Measurements from ENCODE around the gene KCNA3. TPM values are rescaled to one million over a fixed set of nuclear protein-coding genes. Genes with fewer than 3 reads are reported as not detected.

Gene KCNA3
- total RNA-seq = 0.62 TPM
- long read RNA-seq = 0 reads

DNA sequence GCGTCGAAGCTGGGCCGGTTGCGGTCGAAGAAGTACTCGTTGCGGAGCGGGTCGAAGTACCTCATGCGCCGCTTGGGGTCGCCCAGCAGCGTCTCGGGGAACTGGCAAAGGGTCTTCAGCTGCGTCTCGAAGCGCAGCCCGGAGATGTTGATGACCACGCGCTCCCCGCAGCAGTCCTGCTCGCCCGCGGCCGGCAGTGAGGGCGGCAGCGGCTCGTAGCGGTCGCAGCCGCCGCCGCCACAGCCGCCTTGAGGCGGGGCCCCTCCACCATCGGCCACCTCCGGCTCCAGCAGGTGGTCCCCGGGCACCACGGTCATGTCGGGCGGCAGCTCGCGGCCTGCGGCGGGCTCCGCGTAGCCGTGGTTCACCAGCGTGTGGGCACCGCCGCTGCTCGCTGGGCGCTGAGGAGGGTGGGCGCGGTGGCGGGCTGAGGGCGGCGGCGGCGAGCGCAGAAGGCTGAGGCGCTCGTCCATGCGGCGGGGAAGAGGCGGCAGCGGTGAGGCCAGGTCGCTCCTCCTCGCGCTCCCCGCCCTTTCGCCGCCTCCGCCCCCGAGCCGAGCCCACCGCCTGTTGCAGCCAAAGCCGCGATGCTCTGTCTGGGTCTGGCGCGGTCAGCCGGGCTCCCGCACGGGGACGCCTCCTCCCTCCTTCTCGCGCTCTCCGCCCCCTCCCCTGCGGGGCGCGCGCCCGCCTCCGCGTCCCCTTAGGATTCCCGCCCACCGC is at the start of gene KCNA3:
Gene KCNA3, minus strand, starts transcription at position 604 of the 723 bp plus-strand sequence. Its CDS starts 131 bp downstream, at position 473.
- intact Hi-C loops (cut with DNase I) = no loop called here
- no peak for DNase-seq (ENCODE audit: low spot score)

GRCh38 chr1:110722807-110723206 is 48.1 kb upstream of the KCNA3 start:
- intact Hi-C loops (cut with DNase I) = no loop called here
- DNase-seq (ENCODE audit: low spot score) = no peak

DNA sequence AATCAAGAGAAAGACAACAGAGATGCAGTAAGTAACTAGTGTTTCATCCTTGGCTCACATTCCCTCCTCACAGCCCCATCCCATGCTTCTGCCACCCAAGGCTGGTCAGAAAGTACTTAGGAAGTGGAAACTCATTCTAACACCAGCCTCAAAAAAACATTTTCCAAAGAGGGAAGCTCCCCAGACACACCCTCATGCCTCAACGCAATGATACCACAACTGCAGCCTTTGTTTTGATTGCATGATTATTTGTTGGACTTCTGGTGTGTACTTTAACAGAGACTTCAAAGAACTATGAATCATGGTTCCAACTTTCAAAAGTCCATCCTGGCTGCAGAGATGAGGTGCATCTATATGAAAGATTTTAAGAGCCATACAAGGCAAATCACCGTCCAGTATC is 45.2 kb upstream of the KCNA3 start:
- no peak for DNase-seq (ENCODE audit: low spot score)
- intact Hi-C loops (cut with DNase I) = loop anchor here (2.0 kb wide), 1 partner anchor 85 kb away; no protein-coding TSS in a partner anchor

DNA sequence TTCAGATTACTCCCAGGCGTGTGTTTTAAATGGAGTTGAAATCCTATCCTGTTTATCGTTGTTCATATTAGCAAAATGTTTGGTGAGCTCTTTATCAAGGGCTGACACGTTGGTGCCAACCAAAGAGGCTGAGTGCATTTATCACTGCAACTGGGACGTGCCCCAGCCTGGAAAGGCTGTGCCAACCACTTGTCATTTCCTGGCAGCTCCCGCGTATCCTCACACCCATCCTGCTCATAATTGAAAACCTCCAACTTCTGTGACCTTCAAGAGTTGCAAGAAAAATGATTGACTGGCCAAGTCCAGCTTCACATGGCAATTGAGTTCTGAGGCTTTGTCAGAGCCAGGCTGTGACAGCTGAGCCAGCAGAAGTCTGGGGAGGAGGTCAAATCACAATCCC is 43.7 kb upstream of the KCNA3 start:
- DNase-seq (ENCODE audit: low spot score) = no peak
- intact Hi-C loops (cut with DNase I) = loop anchor here (2.0 kb wide), 1 partner anchor 84 kb away; no protein-coding TSS in a partner anchor

DNA sequence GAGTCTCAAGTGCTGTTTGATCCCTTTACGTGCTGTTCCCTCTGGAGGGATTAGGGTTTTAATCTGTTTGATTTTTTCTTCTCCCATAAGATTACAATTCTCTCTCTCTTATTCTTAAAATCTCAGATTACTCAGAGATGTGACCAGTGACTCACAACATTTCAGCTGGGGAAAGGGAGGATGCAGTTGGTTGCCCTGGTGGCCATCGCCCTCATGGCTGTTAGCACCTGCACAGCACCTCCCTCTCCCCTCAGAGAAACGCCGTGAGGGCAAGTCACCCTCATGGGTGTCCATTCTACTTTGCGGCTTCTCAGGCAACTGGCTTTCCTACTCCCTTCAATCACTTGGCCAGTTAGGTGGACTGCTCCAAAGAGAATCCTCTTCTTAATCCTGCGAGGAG is 42.4 kb upstream of the KCNA3 start:
- intact Hi-C loops (cut with DNase I) = no loop called here

GRCh38 chr1:110714374-110714995 is 39.7 kb upstream of the KCNA3 start:
- intact Hi-C loops (cut with DNase I) = no loop called here
- DNase-seq (ENCODE audit: low spot score) = no peak

More for the DNA sequence above, 42.4 kb upstream of the KCNA3 start:
- no peak for DNase-seq (ENCODE audit: low spot score)

- no peak for DNase-seq (ENCODE audit: low spot score)
- intact Hi-C loops (cut with DNase I) = no loop called here
These were observed 38.5 kb upstream of the KCNA3 start for GRCh38 chr1:110713221-110713620.

DNA sequence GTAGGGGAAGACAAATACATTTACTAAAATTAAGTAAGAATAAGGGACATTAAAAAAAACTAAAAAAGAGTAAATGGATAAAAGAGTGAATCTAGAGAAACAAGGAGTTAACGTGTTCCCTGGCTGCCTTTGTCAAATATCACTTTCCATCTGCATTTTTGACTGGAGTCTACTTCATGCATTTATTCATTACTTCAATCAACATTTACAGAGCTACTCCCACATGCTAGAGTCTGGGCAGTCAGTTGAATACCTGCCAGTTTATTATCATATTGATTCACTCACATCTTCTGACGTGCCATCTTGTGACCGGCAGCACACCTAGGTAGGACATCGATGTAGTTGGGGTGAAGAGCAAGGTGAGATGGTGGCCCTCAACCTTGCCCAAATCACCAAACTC is 35.6 kb upstream of the KCNA3 start:
- intact Hi-C loops (cut with DNase I) = no loop called here
- DNase-seq (ENCODE audit: low spot score) = no peak

- no peak for DNase-seq (ENCODE audit: low spot score)
- intact Hi-C loops (cut with DNase I) = no loop called here
These were observed 34.3 kb upstream of the KCNA3 start for GRCh38 chr1:110708974-110709440.

- intact Hi-C loops (cut with DNase I) = no loop called here
- no peak for DNase-seq (ENCODE audit: low spot score)
These were observed 32.5 kb upstream of the KCNA3 start for GRCh38 chr1:110707232-110707631.

DNA sequence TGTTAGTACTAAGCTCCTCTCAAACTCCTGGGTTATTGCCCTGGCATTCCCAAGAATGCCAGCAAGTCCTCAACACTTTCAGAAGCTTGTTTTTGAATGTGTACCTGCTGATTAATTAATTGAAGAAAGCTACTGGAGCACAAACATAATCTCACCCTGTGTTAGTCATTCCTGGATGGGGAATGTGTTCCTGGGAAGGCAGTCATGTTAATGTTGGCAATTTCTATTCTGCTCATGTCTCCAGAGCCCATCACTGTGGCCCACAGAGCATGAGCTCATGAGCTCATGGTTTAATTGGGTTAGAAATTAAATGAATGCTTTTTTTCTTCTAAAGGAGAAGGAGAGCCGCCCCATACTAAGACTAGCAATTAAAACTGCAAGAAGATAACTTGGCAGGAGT is 31.9 kb upstream of the KCNA3 start:
- no peak for DNase-seq (ENCODE audit: low spot score)
- intact Hi-C loops (cut with DNase I) = no loop called here

DNA sequence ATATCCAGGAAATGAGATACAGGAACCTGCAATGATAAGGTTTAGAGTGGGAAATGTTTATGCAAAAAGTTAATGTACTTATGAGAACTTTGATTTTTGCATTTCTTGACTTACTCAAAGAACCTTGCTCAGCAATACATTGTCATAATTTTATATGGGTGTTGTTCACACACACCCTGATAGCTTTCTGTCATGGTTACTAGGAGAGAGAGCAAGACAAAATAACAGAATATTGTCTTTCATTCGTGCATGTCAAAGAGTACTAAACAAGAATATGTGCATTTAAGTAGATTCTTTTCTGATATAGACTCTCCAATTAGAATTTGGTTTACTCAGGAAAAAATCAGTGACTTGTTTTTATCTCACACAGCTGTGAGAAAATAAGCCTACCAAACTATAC is 27.5 kb upstream of the KCNA3 start:
- intact Hi-C loops (cut with DNase I) = no loop called here
- DNase-seq (ENCODE audit: low spot score) = no peak

- intact Hi-C loops (cut with DNase I) = no loop called here
- no peak for DNase-seq (ENCODE audit: low spot score)
These were observed 26.0 kb upstream of the KCNA3 start for GRCh38 chr1:110700767-110701166.

- intact Hi-C loops (cut with DNase I) = no loop called here
- no peak for DNase-seq (ENCODE audit: low spot score)
These were observed 22.9 kb upstream of the KCNA3 start for GRCh38 chr1:110697606-110698005.

GRCh38 chr1:110696818-110697217 is 22.1 kb upstream of the KCNA3 start:
- no peak for DNase-seq (ENCODE audit: low spot score)
- intact Hi-C loops (cut with DNase I) = no loop called here

DNA sequence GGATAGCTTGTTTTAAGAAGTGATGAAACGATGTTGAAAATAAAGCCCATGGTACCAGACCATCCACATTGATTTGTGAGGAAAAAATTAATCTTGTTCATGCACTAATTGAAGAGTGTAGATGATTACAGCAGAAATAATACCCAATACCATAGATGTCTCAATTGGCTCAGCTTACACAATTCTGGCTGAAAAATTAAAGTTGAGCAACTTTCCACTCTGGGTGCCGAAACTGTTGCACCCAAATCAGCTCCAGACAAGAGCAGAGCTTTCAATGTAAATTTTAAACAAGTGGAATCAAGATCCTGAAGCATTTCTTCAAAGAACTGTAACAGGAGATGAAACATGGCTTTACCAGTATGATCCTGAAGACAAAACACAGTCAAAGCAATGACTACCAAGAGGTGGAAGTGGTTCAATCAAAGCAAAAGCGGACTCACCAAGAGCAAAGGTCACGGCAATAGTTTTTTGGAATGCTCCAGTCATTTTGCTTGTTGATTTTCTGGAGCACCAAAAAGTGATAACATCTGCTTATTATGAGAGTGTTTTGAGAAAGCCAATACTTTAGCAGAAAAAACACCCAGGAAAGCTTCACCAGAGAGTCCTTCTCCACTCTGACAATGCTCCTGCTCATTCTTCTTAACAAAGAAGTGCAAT is 16.1 kb upstream of the KCNA3 start:
- intact Hi-C loops (cut with DNase I) = no loop called here
- DNase-seq (ENCODE audit: low spot score) = no peak

DNA sequence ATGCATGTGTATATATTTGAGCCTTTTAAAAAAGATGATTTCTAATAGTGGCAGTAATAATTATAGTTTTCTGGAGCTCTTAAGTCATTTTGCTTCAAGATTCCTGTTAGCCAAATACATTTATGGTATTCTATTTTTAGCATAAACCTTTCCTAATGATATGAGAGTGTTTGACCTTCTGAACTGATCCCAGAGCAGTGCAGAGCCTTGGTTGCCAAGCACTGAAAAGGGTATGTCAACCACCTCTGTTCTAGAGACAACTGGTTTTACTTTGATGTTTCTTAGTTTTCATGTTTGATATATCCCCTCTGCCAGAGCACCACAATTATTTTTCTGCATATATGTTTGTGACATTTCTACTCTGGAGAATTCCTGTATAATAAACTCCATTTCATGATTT is 15.1 kb upstream of the KCNA3 start:
- intact Hi-C loops (cut with DNase I) = no loop called here
- DNase-seq (ENCODE audit: low spot score) = no peak

- DNase-seq (ENCODE audit: low spot score) = no peak
- intact Hi-C loops (cut with DNase I) = no loop called here
These were observed 13.8 kb upstream of the KCNA3 start for GRCh38 chr1:110688514-110688913.

DNA sequence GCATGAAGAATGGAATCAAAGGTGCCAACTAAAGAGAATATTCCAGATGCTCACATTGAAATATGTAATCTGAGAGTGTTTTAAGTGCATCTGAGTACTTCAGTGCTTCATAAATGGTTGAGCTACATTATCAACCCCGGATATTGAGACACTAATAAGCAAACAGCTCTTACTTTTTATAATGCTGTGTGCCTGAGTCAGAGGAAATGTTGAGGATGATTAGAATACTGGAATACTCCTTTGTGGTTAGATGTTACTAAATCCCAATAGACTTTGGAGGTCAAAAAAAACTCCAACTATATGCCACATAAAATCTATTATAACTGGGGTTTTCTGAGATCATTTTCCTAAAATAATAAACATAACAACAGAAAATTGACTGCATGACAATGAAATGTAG is 12.5 kb upstream of the KCNA3 start:
- intact Hi-C loops (cut with DNase I) = no loop called here

DNA sequence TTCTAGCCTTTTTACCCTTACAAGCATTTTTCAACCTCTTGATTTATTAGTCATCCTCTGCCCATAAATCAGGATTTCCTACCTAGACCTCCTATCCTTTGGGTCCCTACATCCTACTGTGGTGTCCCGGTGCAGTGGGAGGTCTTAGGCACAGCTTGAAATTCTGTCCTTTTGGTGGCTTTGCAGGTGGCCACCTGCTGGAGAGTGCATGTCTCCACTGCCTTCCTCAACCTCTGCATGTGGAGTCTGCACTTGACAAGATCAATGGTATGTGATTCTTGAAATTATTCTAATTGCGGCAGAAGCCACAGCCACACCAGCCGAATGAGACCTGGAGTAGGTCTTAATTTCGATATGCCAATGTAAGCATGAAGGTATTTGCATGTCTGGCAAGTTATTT is 11.4 kb upstream of the KCNA3 start:
- no peak for DNase-seq (ENCODE audit: low spot score)
- intact Hi-C loops (cut with DNase I) = no loop called here

More for the DNA sequence above, 12.5 kb upstream of the KCNA3 start:
- no peak for DNase-seq (ENCODE audit: low spot score)

DNA sequence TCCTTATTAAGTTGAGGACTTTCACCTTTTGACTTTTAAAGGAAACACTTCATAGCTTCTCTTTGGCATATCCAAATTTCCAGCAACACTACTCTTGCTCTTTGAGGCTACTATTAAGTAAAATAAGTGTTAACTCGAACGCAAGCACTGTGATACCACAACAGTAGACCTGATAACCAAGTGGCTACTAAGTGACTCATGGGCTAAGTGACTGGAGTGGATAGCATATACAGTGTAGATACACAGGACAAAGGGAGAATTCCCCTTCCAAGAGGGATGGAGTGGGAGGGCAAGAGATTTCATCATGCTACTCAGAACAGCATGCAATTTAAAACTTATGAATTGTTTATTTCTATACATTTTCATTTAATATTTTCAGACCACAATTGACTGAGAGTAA is 9.8 kb upstream of the KCNA3 start:
- no peak for DNase-seq (ENCODE audit: low spot score)
- intact Hi-C loops (cut with DNase I) = no loop called here
